Type B pancreatic cell (in vitro differentiated cells): ENCODE measurements around the gene HMGCS2. TPM values are rescaled to one million over a fixed set of nuclear protein-coding genes. Genes with fewer than 3 reads are reported as not detected.

Experiments used
- DNase-seq: peaks from one replicate; pipeline ENCODE4 v3.0.0; 2021; ENCODE audit warnings: mixed read lengths; ENCODE audit not compliant: unreplicated experiment; ENCODE audit errors: extremely low spot score
- H3K27ac Mint-ChIP-seq: 2 replicates; pipeline ENCODE4 v1.8.0; 2021; ENCODE audit warnings: mild to moderate bottlenecking, mixed read lengths
- H3K27me3 Mint-ChIP-seq: 2 replicates; pipeline ENCODE4 v1.8.0; 2021; ENCODE audit warnings: mixed read lengths
- H3K36me3 Mint-ChIP-seq: 2 replicates; pipeline ENCODE4 v1.8.0; 2021; ENCODE audit warnings: mixed read lengths
- H3K4me1 Mint-ChIP-seq: one replicate; pipeline ENCODE4 v1.8.0; 2021; ENCODE audit warnings: mixed read lengths; ENCODE audit not compliant: unreplicated experiment
- H3K4me3 Mint-ChIP-seq: 2 replicates; pipeline ENCODE4 v1.8.0; 2021; ENCODE audit warnings: mild to moderate bottlenecking, mixed read lengths
- H3K9me3 Mint-ChIP-seq: 2 replicates; pipeline ENCODE4 v1.8.0; 2021; ENCODE audit warnings: mixed read lengths
- total RNA-seq: library from RNA; stranded (reverse); gene quantifications from 2 replicates; pipeline ENCODE4 v1.2.1, GENCODE V29; 2021; ENCODE audit warnings: low replicate concordance
- TF ChIP-seq, protein P1 (sequence below): fragments of 200-600 bp; sonication (generic); conservative IDR thresholded peaks from 2 replicates; pipeline ENCODE4 v1.5.0; 2021; ENCODE audit warnings: antibody characterized with exemption, mild to moderate bottlenecking

The HMGCS2 gene
- total RNA-seq, 1 donor from 2014 or later: 19.1 TPM

DNA sequence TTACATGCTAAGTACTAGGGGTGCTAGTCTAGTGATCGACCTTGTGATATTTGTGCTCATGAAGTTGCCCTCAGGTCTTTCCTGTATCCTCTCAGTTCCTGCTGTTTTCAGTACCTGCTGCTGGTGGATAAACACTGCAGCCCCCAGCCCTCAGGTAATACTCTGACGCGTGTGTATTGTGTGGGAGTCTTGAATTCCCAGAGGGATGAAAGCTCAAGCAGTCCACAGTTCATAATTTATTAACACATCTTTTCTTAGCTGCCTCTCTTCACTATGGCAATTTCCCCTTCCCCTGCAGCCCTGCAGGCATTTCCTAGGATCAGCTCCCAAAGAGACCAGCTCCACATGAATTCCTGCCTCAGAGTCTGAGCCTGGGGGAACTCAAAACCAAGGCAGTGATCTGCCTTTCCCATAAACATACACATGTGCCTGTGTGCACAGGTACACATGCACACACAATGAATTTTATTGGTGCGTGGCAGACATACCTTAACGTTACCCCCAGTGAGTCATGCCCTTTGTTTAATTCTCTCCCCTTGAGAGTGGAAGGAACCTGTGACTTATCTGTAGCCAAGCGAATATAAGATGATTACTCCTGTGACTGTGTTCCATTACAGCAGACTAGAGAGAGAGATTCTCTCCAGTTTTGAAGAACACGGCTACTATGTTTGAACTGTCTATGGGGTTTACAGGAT lies 14.1 kb upstream of the HMGCS2 start:
- Mint-ChIP-seq H3K27ac (peak overlapping the region; percentile 48), H3K4me3 (peak overlapping the region; percentile 19), H3K27me3 (no peaks in the 10 kb centered on the region), H3K9me3 (peaks cover 5% of the 10 kb centered on the region), H3K36me3 (no peaks in the 10 kb centered on the region), H3K4me1 (peaks cover 68% of the 10 kb centered on the region)
- DNase-seq: no peak
- TF ChIP-seq, protein P1, sequence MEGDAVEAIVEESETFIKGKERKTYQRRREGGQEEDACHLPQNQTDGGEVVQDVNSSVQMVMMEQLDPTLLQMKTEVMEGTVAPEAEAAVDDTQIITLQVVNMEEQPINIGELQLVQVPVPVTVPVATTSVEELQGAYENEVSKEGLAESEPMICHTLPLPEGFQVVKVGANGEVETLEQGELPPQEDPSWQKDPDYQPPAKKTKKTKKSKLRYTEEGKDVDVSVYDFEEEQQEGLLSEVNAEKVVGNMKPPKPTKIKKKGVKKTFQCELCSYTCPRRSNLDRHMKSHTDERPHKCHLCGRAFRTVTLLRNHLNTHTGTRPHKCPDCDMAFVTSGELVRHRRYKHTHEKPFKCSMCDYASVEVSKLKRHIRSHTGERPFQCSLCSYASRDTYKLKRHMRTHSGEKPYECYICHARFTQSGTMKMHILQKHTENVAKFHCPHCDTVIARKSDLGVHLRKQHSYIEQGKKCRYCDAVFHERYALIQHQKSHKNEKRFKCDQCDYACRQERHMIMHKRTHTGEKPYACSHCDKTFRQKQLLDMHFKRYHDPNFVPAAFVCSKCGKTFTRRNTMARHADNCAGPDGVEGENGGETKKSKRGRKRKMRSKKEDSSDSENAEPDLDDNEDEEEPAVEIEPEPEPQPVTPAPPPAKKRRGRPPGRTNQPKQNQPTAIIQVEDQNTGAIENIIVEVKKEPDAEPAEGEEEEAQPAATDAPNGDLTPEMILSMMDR: no peak

DNA sequence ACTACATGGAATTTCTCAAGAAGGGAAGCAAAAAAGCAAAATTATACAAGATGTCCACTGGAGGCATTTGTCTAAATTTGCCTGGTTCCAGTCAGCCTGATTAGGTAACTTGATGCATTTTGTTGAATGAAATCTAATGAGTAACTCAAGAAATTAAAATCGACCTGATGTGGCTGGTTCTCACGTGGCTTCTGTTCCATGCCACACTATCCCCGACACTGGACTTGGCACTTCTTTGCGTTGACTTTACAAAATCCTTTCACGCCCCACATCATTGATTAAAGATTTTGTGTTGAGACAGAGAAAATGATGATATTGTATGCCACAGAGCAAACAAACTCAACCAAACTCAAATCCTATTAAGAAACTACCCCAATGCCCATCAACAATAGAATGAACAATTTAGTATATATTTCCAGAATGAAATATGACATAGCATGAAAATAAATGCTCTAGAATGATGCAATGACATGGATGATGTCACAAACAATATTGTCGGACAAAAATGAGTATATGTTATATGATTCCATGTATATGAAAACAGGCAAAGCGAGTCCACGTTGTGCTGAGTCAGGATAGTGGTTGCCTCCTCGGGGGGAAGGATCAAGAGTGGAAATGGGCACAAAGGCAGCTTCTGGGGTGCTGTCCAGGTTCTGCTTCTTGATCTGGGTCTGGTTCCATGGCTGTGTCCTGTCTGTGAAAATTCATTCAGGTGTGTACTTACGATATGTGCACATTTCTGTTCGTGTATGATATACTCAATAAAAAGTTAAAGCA lies 12.9 kb upstream of the HMGCS2 start:
- Mint-ChIP-seq H3K9me3 (peaks cover 5% of the 10 kb centered on the region), H3K27me3 (no peaks in the 10 kb centered on the region), H3K4me1 (peaks cover 64% of the 10 kb centered on the region), H3K27ac (no peak overlapping the region), H3K36me3 (peaks cover 1% of the 10 kb centered on the region), H3K4me3 (no peak overlapping the region)
- no peak for DNase-seq
- TF ChIP-seq, protein P1: no peak

DNA sequence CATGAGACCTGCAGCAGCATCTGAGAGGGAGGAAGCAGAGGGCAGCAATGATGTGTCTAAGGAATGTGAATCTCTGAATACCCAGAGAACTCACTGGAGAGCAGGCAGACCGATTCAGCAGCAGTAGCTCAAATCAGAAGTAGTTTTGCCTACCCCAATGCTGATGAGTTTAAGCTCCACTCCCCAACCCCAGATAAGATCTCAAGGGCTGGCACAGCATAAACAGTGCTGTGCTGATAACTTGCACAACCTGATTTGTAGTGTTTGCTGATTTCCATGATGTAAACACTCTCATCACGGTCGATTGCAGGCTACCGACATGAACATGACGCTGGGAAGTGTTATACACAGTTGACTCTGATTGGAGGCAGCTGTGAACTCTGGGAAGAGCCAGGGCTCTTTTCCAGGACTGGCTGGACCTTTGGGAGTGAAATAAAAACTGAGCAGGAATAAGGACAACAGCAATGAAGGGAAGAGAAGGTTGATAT lies 11.2 kb upstream of the HMGCS2 start:
- Mint-ChIP-seq H3K9me3 (peaks cover 5% of the 10 kb centered on the region), H3K27ac (peak overlapping the region; percentile 85), H3K4me3 (peak overlapping the region; percentile 62), H3K27me3 (no peaks in the 10 kb centered on the region), H3K4me1 (peaks cover 53% of the 10 kb centered on the region), H3K36me3 (peaks cover 3% of the 10 kb centered on the region)
- DNase-seq: no peak
- TF ChIP-seq, protein P1: no peak

DNA sequence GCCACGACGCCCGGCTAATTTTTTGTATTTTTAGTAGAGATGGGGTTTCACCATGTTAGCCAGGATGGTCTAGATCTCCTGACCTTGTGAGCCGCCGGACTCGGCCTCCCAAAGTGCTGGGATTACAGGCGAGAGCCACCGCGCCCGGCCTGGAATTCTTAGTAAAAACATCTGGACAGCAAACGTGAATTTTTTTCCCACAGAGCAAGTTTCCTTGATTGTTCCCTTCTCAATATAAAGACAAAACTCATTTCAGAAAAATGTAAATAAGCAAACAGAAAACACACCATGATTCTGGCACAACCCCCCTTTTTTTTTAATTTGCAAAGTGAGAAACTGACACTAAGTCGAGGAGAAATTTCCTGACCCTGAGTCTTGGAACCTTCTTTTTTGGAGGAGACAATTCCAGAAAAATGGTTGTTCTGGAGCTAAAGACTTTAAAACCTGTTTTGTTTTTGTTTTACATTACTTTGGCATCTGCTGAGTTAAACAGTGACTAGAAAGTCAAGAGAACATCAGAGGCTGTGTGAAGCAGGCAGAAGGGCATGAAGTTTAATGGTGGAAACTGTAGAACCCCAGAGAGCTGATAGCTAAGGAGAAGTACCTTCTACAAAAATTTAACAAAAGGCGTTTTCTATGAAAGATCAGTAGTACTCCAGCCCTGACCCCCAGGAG lies 10.3 kb upstream of the HMGCS2 start:
- Mint-ChIP-seq H3K9me3 (peaks cover 5% of the 10 kb centered on the region), H3K27me3 (no peaks in the 10 kb centered on the region), H3K4me1 (peaks cover 53% of the 10 kb centered on the region), H3K4me3 (no peak overlapping the region), H3K36me3 (peaks cover 3% of the 10 kb centered on the region), H3K27ac (peak overlapping the region; percentile 85)
- TF ChIP-seq, protein P1: no peak
- no peak for DNase-seq

DNA sequence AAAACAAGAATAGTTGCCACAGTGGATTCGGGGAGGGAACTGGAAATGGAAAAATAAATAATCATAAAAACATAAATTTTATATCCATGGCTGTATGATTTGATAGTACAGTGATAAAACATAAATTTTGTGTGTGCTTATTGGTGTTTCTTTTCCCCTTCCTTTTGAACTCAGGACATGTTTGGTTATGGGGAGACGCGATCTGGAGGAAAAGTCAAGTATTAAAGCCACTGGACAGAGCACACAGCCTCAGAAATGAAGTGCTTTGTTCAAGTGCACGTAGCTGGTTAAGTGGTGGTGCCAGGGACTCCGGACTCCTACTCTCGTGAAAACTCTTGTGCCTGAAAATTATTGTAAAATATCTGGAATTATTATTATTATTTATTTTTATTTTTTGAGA lies 9.7 kb upstream of the HMGCS2 start:
- no peak for DNase-seq
- Mint-ChIP-seq H3K27me3 (no peaks in the 10 kb centered on the region), H3K9me3 (peaks cover 5% of the 10 kb centered on the region), H3K4me3 (no peak overlapping the region), H3K27ac (no peak overlapping the region), H3K36me3 (peaks cover 3% of the 10 kb centered on the region), H3K4me1 (peaks cover 53% of the 10 kb centered on the region)
- TF ChIP-seq, protein P1: no peak
